ENCODE data around the gene WDTC1. TPM values are rescaled to one million over a fixed set of nuclear protein-coding genes. Genes with fewer than 3 reads are reported as not detected.

The WDTC1 gene
- total RNA-seq, 1 donor from 2014 or later: 36.2 TPM

GRCh38 chr1:27332536-27333281, 98.3 kb downstream of the WDTC1 start:
- no peaks in the 10 kb centered on the region for H3K27me3 ChIP-seq
- TF ChIP-seq, protein P1, sequence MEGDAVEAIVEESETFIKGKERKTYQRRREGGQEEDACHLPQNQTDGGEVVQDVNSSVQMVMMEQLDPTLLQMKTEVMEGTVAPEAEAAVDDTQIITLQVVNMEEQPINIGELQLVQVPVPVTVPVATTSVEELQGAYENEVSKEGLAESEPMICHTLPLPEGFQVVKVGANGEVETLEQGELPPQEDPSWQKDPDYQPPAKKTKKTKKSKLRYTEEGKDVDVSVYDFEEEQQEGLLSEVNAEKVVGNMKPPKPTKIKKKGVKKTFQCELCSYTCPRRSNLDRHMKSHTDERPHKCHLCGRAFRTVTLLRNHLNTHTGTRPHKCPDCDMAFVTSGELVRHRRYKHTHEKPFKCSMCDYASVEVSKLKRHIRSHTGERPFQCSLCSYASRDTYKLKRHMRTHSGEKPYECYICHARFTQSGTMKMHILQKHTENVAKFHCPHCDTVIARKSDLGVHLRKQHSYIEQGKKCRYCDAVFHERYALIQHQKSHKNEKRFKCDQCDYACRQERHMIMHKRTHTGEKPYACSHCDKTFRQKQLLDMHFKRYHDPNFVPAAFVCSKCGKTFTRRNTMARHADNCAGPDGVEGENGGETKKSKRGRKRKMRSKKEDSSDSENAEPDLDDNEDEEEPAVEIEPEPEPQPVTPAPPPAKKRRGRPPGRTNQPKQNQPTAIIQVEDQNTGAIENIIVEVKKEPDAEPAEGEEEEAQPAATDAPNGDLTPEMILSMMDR (IDR thresholded peaks at IDR 0.05): peak; percentile 76 to 85 (median 84)
- H3K9me3 ChIP-seq: no peaks in the 10 kb centered on the region
- no peak overlapping the region for H3K27ac ChIP-seq
- no peaks in the 10 kb centered on the region for H3K4me1 ChIP-seq
- no peak for DNase-seq (ENCODE audit: low spot score in 2 of 2)
- H3K36me3 ChIP-seq: peaks cover 50 to 67% of the 10 kb centered on the region in 2 donors
- no peak overlapping the region for H3K4me3 ChIP-seq
- intact Hi-C loops (cut with DNase I): no loop called here

GRCh38 chr1:27333717-27334279, 99.4 kb downstream of the WDTC1 start:
- Histone ChIP-seq H3K4me3 (no peak overlapping the region), H3K9me3 (no peaks in the 10 kb centered on the region), H3K27ac (no peak overlapping the region), H3K36me3 (peaks cover 50 to 68% of the 10 kb centered on the region in 2 donors), H3K4me1 (no peaks in the 10 kb centered on the region), H3K27me3 (no peaks in the 10 kb centered on the region)
- intact Hi-C loops (cut with DNase I): no loop called here
- DNase-seq (ENCODE audit: low spot score in 2 of 2): no peak
- TF ChIP-seq, protein P1 (IDR thresholded peaks at IDR 0.05): no peak

DNA sequence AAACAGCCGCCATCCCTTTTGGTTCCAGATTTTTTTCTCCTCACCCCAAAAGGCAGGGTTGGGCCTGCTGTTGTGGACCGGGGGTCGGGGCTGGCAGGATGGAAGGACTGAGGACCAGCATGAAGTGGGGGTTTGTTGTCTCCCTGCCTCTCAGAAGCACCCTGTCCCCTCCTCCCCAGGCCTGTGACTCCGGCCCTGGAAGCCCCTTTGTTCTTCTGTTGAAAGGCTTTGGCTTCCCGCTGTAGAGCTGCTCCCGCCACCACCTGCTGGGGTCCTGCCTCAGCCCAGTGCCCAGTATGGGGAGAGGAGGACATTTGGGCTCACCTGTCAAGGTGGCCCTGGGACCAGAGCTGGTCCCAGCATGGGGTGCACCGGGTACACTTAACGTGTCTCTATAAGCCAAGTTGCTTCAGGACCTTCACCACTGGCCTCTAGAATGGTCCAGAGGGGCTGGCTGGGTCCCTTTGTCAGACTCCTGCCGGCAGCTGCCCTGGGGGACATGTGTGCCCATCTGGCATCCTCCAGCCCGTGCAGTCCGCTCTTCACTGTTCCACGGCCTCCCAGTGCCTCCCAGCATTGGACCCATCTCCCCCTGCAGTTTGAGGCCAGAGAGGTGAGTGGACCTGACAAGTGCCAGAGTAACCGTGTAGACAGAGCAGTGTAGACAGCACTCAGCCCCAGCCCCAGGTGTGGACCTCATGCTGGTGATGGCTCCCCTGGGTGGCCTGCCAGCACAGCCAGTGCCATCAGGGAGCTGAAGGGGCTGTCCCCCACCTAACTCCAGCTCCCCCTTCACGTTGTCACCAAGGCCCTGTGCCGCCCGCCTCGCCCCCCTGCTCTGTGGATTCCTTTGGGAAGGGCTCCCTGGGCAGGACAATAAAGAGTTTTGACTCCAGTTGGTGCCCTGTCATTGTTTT, 101.3 kb downstream of the WDTC1 start:
- intact Hi-C loops (cut with DNase I): no loop called here
- TF ChIP-seq, protein P1 (IDR thresholded peaks at IDR 0.05): no peak
- no peak for DNase-seq (ENCODE audit: low spot score in 2 of 2)
- no peaks in the 10 kb centered on the region for H3K27me3 ChIP-seq
- no peaks in the 10 kb centered on the region for H3K9me3 ChIP-seq
- no peak overlapping the region for H3K4me3 ChIP-seq
- H3K36me3 ChIP-seq: peaks cover 46 to 65% of the 10 kb centered on the region in 2 donors
- H3K4me1 ChIP-seq: no peaks in the 10 kb centered on the region
- no peak overlapping the region for H3K27ac ChIP-seq

GRCh38 chr1:27336756-27337155, 102.3 kb downstream of the WDTC1 start:
- no peaks in the 10 kb centered on the region for H3K27me3 ChIP-seq
- no peaks in the 10 kb centered on the region for H3K4me1 ChIP-seq
- TF ChIP-seq, protein P1 (IDR thresholded peaks at IDR 0.05): no peak
- DNase-seq (ENCODE audit: low spot score in 2 of 2): no peak
- no peak overlapping the region for H3K27ac ChIP-seq
- H3K4me3 ChIP-seq: no peak overlapping the region
- intact Hi-C loops (cut with DNase I): no loop called here
- no peaks in the 10 kb centered on the region for H3K9me3 ChIP-seq
- H3K36me3 ChIP-seq: peaks cover 42 to 56% of the 10 kb centered on the region in 2 donors

DNA sequence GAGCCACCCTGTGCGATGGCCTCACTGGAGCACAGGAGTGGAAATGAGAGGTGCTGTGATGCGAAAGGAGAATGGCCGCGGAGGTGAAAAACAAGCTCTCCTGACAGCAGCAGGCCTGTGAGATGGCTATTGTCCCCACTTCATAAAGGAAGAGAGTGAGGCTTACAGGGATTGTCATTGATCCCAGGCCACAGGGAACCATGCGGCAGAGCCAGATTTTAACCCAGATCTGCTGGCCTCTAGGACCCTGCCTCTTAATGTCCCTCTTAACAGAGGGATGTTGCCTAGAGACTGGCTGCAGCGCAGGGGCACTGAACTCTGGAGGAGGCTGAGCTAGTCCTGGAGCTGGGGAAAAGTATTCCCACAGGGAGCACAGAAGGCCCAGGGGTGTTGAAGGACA, 104.3 kb downstream of the WDTC1 start:
- H3K9me3 ChIP-seq: no peaks in the 10 kb centered on the region
- H3K4me1 ChIP-seq: no peaks in the 10 kb centered on the region
- TF ChIP-seq, protein P1 (IDR thresholded peaks at IDR 0.05): no peak
- no peaks in the 10 kb centered on the region for H3K27me3 ChIP-seq
- H3K4me3 ChIP-seq: no peak overlapping the region
- no peak for DNase-seq (ENCODE audit: low spot score in 2 of 2)
- no peak overlapping the region for H3K27ac ChIP-seq
- intact Hi-C loops (cut with DNase I): no loop called here
- peaks cover 32 to 36% of the 10 kb centered on the region in 2 donors for H3K36me3 ChIP-seq
